Esophagus muscularis mucosa (tissue), 4 donors: Measurements from ENCODE around the gene SND1.

Source experiments
- EP300 ChIP-seq: sonication (generic); formaldehyde crosslinking; IDR thresholded peaks from one replicate; pipeline ENCODE4 v1.6.1; 2017; ENCODE audit warnings: antibody characterized with exemption
- POLR2A ChIP-seq: fragments of 450-650 bp; IDR thresholded peaks from one replicate; pipeline ENCODE4 v1.6.1; 2017; ENCODE audit warnings: antibody characterized with exemption, moderate library complexity, mild to moderate bottlenecking, low read depth
- POLR2AphosphoS5 ChIP-seq, 2 donors: sonication (generic); formaldehyde crosslinking; IDR thresholded peaks; one replicate each; pipeline ENCODE4 v1.6.1; 2017; ENCODE audit warnings: antibody characterized with exemption in 2 of 2
- TF ChIP-seq, protein P1 (sequence below), 3 experiments: fragments of 200-600 bp in 2 of 3; fragments of 450-650 bp in 1 of 3; sonication (generic) in 2 of 3; IDR thresholded peaks; one replicate each; pipeline ENCODE4 v1.5.1; 2017 to 2019; ENCODE audit warnings: antibody characterized with exemption in 3 of 3, mild to moderate bottlenecking in 2 of 3, moderate library complexity in 1 of 3

DNA sequence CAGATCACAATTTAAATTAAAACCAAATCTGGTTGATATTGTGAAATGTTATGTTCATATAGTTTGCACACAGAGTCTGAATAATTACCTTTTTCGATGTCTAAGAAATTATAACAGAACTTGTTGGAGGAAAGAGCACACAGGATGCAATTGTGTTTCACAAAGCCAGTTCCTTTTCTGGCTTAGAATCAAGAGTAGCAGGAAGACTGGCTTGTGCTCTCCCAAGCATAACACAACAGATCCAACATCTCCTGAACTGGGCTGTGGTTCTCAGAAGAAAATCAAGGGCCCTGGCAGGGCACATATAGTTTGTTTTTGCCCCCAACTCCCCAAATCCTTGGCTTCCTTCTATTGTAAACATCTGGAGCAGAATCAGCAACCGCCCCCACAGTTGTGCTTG is 316.6 kb downstream of the SND1 start:
- TF ChIP-seq, protein P1, sequence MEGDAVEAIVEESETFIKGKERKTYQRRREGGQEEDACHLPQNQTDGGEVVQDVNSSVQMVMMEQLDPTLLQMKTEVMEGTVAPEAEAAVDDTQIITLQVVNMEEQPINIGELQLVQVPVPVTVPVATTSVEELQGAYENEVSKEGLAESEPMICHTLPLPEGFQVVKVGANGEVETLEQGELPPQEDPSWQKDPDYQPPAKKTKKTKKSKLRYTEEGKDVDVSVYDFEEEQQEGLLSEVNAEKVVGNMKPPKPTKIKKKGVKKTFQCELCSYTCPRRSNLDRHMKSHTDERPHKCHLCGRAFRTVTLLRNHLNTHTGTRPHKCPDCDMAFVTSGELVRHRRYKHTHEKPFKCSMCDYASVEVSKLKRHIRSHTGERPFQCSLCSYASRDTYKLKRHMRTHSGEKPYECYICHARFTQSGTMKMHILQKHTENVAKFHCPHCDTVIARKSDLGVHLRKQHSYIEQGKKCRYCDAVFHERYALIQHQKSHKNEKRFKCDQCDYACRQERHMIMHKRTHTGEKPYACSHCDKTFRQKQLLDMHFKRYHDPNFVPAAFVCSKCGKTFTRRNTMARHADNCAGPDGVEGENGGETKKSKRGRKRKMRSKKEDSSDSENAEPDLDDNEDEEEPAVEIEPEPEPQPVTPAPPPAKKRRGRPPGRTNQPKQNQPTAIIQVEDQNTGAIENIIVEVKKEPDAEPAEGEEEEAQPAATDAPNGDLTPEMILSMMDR (IDR thresholded peaks at IDR 0.05), result no peak
- TF ChIP-seq POLR2AphosphoS5 (IDR thresholded peaks at IDR 0.05), result no peak
- no peak for TF ChIP-seq POLR2A
- no peak for TF ChIP-seq EP300
